RPMI8226 (cell line): Measurements from ENCODE around the gene MUC5AC.

Experiments used
- DNase-seq: peaks from one replicate; pipeline ENCODE4 v3.0.0-alpha.2; 2015

The MUC5AC gene

DNA sequence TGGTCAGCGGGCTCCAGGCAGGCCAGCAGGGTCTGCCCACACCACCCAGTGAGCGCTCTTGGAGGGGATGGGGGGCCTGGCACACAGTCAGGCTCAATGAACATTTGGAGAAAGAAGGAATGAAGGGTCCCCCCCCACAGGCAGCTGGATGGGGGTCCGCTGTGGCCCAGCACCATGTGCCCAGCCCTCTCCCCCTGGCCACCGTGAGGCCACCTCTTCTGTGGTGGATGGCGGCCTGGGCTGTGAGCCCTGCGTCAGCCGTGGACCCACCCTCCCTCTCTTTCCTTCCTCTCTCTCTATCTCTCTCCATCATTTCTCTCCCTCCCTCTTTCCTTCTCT lies 35.1 kb upstream of the MUC5AC start:
- no peak for DNase-seq

DNA sequence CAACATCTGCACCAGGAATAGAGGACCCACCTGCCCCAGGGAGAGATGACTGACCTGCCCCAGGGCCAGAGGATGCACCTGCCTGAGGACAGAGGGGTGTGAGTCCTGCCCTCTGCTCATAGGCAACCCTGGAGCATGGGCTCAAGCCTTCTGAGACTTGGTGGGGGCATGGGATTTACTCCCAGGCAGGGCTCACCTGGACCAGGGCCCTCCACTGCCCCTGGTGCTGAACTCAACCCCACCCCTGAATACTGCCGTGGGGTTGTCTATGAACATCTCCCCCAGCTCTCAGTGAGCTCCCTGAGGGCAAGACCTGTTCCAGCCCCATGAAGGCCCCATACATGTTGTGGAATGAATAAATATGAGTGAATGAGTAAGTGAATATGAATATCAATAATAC lies 33.8 kb upstream of the MUC5AC start:
- DNase-seq: no peak

DNA sequence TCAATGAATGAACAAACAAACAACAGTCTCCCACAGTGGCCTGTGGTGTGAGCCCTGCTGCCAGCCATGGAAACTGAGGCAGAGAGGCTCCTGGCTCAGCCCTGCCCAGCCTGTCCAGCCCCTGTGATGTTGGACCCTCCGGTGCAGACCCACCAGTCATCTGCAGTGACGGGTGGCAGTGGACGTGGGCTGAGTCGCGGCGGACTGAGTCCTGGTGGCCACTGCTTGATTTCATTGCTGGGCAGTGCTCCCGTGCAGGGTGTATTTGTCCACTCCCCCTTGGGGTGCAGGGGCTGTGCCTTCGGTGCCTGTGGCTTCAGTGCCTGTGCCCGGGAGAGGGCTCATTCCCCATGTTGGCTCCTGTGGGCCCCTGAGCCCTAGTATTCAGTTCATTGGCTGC lies 31.9 kb upstream of the MUC5AC start:
- no peak for DNase-seq

DNA sequence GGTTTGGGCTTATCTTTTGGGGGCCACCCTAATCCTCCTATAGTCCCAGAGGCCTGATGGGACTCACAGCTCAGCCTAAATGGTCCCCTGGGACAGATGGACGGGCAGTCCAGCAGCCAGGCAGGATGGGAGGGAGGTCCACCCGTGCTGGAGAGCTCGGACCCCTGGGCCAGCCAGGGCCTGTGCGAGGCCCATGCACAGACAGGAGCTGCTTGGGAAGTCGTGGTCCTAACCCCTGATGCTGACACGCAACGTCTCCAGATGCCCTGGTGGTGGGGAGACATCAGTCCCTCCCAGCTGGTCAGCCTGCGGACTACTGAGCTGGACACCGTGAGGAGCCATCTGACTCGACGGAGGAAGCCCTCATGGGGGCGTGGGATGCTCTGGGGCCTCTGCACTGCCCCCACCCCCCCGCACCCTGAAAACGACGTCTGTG lies 31.2 kb upstream of the MUC5AC start:
- DNase-seq: no peak

DNA sequence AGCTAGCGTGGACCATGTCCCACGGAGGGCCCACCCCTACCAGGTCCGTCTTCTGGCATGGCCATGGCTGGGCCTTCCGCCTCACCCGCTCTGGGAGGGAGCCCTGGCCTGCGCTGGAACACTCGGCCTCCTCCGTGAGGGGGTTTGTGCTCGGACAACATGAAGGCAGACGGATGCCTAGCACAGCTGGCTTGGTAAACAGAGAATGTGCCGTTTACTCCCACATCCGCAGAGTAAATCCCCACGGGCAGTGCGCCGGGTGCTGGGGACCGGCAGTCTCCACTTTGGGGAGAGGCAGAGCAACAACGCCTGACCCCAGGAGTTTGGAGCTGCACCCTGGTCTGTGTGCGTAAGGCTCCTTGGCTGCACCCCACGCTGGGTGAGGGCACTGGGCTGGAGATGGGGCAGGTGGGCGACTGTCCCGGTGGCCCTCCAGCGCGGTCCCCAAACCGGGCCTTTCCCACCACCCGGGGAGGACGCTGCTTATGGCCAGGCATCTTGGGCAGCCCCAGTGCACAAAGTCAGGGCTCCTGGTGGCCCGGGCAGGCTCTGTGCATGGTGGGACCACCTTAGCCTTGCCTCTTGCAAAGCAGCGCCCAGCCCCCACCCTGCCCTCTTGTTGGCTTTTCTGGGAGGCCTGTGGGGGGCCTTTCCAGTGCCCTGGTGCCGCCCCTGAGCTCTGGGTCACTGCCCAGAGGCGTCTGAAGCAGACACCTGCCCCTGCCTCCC lies 30.7 kb upstream of the MUC5AC start:
- no peak for DNase-seq

DNA sequence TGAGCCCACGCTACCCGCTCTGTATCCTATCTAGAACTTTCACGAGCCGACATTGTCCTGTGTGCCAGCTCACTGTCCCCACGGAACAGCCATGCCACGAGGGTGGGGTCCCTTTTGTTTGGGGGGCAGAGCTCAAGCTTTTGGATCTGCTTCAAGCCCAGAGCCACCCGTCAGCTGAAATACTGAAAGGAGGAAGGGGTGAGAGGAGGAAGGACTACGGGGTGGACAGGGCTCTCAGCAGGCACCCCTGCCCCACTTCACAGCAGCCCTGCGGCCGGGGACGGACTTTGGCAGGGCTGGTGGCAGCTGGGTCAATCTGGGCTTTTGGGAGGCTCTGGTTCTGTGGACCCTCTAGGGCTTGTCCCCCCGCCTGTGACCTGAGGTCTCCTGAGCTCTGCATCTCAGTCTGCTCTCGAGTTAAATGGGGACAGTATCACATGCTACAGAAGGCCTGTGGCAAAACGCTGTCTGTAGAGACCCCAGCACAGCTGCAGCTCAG lies 30.0 kb upstream of the MUC5AC start:
- no peak for DNase-seq

DNA sequence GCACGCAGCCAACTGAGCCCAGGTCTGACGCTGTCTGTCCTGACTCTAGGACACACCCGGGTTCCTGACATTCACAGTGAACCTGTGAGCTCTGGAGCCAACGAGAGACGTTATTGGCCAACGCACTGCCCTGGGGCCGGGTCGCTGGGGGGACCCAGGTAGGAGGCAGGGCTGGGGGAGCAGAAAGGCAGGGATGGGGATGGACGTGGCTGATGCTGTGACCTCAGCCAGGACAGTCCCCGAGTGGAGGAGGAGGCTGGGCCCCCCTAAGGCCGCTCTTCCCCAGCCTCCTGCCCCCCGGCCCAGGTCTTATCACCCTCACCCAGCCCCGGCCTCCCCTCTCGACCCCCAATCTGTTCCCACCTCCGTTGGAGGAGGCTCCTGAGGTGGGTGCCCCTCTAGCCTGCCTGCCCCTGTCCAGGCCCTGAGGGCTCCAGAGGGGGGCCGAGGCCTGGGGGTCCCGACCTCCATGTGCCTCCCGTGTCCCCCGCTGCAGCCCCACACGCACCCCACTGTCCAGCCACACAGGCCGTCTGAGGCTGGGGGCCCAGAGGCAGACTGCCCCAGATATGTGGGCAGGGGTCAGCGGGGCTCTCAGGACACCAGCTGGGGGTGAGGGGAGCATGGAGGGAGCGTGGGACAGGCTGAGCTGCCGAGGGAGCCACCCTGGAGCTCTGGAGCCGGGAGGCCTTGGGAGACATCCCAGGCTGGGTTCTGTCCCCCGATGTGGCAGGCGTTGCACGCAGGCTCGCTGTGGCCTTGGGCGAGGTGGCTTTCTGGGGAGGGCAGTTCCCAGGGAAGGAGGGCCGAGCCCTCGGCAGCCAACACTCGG lies 29.2 kb upstream of the MUC5AC start:
- no peak for DNase-seq

DNA sequence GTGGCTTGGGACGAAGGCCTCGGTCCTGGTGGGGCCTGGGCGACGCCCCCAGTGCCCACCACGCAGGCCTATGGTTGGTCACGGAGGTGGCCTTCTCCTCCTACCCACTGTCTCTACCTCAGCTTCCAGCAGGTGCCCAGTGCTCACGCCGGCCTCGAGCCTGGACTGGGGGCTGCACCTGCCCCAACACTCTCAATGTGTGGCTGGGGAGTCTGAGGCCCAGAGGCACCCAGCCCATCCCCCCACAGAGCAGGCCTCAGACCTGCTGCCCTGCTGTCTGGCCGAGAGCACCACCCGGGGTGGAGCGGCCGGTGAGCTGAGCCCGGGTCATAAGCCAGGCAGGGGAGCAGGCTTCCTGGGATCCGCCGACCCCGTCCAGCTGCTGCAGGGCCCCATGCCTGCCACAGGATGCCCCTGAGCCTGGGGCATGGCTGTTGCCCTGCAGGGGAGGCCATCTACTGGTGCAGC lies 28.6 kb upstream of the MUC5AC start:
- DNase-seq: no peak

DNA sequence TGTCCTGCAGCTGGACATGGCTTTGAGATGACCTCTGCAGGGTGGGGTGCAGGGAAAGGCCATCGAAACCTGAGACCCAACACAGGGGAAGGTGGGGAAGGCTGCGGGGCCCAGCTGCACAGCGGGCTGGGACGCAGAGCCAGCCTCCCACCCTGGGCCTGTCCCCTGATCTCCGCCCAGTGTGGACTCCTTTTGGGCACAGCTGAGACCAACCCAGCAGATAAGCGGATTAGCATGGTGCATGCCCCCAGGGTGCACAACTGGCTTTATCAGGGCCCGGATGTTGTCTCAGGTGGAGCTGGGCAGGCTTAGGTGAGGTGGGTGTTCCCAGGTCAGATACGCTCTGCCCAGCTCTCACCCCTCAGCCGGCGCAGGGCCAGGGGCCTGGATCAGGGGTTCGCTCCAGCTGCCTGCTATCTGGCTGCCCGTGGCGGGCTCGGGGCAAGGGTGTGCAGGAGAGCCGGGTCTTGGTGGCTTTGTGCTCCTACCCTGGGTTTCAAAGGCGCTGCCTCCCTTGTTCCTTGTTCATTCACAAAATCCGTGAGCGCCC lies 28.1 kb upstream of the MUC5AC start:
- DNase-seq: no peak

DNA sequence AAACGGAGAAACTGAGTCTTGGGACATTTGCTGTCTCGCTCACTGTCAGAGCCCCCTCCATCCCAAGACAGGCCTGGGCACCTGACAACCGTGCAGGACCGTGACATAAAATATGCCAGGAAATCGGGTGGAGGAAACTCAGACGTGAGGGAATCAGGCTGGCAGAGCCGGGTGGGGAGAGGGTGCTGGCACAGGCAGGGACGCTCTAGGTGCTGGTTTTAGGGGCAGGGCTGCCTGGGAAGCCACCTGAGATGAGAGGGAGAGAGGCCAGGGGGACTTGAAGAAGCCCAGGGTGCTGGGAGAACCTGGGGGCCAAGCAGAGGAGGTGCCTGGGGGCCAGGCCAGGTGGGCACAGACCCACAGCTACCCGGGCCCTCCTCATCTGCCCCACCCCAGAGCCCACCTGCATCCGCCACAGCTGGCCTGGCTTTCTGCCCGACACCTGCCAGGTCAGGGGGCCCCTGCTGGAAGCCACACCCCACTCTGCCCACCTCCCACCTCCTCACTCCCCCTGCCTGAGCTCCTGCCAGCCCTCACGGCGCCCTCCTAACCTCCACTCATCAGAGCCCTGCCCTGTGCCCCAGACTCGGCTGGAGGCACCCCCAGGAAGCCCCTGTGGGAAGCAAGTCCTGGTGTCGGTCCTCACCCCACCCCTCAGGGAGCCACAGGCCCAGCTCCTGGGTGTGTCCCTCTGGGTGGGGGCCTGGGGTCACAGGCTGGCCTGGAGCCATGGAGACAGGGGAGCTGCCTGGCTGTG lies 27.3 kb upstream of the MUC5AC start:
- DNase-seq: no peak

DNA sequence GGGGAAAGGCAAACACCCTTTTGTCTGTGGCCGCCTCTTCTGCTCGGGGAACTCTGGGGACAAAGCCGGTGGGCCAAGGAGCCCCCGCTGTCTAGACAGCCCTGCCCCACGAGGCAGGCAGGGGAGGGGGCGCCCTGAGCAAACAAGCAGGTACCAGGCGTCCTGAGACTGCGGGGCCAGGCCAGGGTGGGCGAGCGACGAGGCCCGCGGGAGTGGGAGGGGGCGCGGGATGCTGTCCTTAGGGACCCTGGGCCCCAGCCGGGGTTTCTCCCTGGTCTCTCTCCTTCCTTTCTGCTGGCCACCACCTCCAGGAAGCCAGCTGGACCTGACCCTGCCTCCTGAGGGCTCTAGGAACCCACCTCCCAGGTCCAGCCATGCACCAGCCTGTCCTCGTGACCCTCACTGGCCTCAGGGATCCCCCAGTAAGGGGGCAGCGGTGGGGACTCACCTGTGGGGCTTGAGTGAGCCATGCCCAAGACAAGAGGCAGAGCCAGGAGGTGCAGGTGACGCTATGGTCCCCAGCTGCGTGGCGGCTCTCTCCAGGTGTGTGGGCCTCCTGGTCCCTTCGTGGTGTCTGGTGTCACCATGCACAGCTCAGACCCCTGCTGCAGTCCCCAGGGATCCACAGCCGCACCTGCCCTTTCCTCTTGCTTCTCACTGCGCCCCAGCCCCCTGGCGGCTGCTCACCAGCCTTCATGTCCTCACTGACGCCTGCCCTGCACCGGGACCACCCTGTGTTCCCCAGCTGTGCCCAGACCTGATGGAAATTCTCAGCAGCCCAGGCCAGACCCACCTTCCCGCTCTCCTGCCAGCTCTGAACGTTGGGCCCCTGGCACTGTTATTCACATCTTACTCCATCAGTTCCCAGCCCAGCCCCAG lies 26.5 kb upstream of the MUC5AC start:
- DNase-seq: peak; percentile 23

DNA sequence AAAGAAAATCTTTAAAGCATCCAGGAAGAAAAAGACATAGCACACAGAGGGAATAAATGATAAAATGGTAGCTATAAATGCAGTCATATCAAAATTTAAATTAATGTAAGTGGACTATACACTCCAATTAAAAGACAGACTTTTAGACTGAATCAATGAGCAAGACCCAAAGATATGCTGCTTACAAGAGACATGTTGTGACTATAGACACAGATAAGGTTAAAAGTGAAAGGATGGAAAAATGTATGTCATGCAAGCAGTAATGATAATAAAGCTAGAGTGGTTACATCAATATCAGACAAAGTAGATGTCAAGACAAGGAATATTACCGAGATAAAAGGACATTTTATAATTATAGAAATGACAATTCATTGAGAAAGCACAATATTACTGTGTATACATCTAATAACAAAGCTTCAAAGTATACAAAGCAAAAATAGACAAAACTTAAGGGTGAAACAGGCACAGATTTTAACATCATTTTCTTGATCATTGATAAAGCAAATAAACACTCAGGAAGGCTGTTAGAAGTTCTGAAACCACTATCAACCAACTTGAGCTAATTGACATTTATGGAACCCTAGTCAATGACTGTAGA lies 22.8 kb upstream of the MUC5AC start:
- no peak for DNase-seq

DNA sequence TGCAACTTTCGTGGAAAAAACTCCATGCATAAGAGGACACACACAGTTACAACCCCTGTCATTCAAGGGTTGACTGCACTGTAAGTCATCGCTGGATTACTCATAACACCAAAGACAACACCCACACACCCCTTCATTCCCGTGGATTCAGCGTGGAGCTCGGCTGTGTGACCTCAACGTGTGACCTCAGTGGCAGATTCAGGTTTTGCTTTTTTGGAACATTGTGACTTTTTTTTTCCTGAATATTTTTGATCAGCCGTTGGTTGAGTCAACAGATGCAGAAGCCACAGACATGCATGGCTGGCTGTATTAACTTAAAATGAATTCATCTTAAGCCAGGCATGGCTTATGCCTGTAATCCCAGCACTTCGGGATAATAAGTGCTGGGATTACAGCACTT lies 19.7 kb upstream of the MUC5AC start:
- DNase-seq: no peak

DNA sequence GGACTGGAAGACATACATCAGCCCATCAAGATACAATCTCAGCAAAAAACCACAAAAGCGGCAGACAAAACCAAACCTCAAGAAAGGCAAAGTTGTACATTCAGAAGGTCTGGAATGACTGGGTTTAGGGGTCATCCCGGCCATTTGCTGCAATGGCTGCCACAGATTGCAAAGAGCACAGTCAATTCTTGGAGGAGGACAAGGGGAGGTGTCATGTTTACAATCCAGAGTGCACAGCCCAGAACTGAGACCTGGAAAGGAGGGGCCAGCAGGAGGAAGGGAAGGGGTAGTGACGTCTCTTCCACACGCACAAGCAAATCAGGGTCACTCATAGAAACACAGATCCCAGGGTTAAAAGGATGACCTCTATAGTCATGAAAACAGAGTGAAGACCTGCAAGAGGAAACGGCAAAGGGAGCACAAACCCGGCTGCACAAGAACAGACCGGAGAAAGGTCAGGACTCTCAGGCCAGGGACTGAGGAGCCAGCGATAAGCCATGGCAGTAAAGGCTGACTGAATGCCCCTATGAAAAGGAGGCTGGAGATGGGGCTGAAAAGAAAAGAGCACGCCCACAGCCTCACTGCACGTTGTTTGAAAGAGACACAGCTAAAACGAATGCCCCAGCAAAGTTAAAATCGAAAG lies 18.2 kb upstream of the MUC5AC start:
- DNase-seq: no peak

DNA sequence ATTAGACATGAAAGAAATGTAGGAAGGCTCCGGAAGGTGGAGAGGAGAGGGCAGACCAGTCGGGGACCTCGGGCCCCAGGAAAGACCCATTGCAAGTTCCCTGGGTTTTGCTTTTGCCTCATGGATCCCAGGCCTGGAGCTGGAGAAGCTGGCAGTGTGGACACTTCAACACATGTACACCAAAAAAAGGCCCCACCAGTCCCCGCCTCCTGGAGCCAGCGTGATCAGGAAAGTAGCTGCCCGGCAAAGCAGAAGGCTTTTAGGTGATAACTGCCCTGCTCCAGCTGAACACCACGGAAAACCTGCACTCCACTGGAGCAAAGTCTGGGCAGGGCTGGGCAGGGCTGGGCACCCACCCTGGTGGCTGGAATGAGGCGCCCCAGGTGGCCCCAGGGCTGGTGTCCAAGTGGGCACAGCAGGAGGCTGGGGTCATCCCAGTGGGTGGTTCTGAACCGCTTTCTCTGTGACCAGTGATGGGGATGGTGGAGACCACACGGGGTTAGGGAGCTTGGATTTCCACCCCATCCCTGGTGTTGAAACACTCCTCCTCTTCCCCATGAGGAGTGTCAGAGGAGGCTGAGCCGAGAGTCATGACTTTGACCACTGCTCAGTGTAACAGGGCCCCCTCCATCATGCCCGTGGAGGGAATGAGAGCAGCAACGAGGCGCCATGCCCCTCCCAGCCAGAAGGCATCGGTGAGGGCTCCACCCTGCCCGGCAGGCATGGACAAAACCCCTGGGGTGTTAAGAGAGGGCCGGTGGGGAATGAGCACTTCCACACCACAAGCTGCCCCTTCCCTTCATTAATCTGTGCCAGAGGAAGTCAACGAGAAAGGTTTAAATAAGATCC lies 16.9 kb upstream of the MUC5AC start:
- DNase-seq: no peak

DNA sequence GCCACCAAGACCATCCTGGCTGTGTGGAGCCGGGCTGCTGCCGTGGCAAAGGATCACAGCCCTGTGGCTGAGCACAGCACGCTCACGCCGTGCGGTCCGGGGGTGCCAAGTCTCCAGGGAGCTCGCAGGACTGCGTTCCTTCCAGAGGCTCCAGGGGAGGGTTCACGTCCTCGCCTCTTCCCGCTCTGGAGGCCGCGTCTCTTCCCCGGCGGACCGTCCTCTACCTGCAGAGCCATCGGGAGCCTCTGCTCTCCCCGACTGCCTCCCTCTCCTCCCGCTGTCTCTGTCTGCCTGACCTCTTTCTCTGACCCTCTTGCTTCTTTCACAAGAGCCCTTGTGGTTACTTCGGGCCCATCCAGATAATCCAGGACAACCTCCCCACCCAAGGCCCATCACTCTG lies 11.4 kb upstream of the MUC5AC start:
- no peak for DNase-seq

DNA sequence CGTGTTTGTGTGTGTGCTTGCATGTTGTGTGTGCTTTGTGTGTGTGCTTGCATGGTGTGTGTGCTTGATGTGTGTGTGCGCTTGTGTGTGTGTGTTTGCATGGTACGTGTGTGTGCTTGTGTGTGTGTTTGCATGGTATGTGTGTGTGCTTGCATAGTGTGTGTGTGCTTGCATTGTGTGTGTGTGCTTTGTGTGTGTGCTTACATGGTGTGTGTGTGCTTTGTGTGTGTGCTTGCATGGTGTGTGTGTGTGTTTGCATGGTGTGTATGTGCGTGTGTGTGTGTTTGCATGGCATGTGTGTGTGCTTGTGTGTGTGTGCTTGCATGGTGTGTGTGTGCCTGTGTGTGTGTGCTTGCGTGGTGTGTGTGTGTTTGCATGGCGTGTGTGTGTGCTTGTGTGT lies 10.0 kb upstream of the MUC5AC start:
- no peak for DNase-seq

DNA sequence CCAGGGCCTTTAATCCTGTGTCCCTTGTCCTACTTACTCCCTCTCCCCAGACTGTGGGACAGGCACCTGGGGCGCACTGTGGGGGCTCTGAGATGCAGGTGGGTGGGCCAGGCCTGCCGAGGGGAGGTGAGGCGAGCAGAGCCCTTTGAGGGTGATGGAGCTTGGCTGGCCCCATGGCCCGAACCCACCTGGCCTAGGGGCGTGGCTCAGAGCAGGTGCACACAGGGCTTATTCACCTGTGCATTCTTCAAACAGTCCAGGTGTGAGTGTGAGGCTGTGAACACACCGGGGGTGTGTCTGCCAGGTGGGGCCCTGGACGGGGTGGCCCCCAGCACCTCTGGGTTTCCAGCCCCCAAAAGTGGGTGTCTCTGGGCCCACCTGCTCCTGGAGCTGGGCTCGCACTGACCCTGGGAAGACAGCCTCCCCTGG lies 9.0 kb upstream of the MUC5AC start:
- no peak for DNase-seq

DNA sequence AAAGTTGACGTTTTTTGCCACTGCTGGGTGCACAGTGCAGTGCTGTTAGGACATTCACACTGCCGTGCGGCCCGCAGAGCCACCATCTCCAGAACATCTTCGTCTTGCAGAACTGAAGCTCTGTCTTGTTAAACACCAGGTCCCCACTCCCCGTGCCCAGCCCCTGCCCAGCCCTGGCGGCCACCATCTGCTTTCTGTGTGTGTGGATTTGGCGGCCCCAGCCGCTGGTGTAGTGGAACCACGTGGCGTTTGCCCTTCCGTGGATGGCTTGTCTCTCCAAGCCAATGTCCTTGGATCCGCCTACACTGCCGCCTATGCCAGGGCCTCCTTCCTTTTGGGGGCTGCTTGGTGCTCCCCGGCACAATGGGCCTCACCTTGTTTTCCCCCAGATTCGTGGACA lies 8.2 kb upstream of the MUC5AC start:
- no peak for DNase-seq

DNA sequence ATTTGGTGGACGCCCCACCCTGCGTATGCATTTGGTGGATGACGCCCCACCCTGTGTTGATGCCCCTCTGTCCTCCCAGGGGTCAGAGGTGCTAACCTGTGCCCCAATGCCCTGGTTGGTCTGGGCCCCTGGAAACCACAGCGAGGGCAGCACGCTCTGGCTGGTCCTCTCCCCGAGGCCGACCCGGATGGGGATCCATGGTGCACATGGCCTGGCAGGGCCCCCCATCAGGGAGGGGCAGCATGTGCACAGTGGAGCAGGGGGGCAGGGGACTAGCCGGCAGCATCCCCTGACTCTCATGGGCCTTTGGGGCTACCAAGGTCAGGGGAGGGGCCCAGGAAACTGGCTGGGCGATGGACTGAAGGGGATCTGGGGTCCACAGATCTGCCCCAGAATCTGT lies 7.6 kb upstream of the MUC5AC start:
- no peak for DNase-seq
